Astrocyte (in vitro differentiated cells and primary cell): ENCODE data around the gene LIN28B.

Experiments
- CTCF ChIP-seq: IDR thresholded peaks from 2 replicates; pipeline ENCODE4 v1.5.1; 2011; ENCODE audit warnings: low read depth, mild to moderate bottlenecking, inconsistent platforms, low read length, moderate library complexity; ENCODE audit not compliant: insufficient read depth
- EZH2 ChIP-seq: IDR thresholded peaks from 2 replicates; pipeline ENCODE4 v1.6.1; 2012; ENCODE audit warnings: mild to moderate bottlenecking, low read length, inconsistent platforms; ENCODE audit not compliant: insufficient read depth

- TF ChIP-seq CTCF (no peak), EZH2 (no peak)
These were observed 2.6 kb upstream of the LIN28B start for GRCh38 chr6:104954190-104954797.
